Tibial artery (tissue), 4 donors: ENCODE data around the gene CLCA1.

Source experiments
- DNase-seq, 2 donors: peaks; one replicate each; pipeline ENCODE4 v3.0.0-alpha.2; 2019
- H3K27ac ChIP-seq, 2 donors: fragments of 200-600 bp; sonication (generic) in 1 of 2; 1 replicate in 1 of 2; 2 replicates in 1 of 2; pipeline ENCODE4 v1.5.1; 2018 to 2019; ENCODE audit warnings: mild to moderate bottlenecking in 1 of 2
- H3K27me3 ChIP-seq, 2 donors: fragments of 200-600 bp; sonication (generic) in 1 of 2; one replicate each; pipeline versions ENCODE4 v1.5.1 to v1.6.0; 2016 to 2019
- H3K36me3 ChIP-seq, 3 donors: fragments of 200-600 bp; sonication (generic) in 2 of 3; one replicate each; pipeline ENCODE4 v1.5.1; 2016 to 2019; ENCODE audit warnings: mild to moderate bottlenecking in 2 of 3
- H3K4me1 ChIP-seq, 4 donors: fragments of 200-600 bp; sonication (generic) in 2 of 4; 1 replicate in 3 of 4; 2 replicates in 1 of 4; pipeline ENCODE4 v1.5.1; 2016 to 2019
- H3K4me3 ChIP-seq, 2 donors: fragments of 200-600 bp; sonication (generic) in 1 of 2; 1 replicate in 1 of 2; 2 replicates in 1 of 2; pipeline ENCODE4 v1.5.1; 2018 to 2019; ENCODE audit warnings: mild to moderate bottlenecking in 2 of 2
- H3K9me3 ChIP-seq, 3 donors: fragments of 200-600 bp; sonication (generic) in 1 of 3; one replicate each; pipeline ENCODE4 v1.5.1; 2016 to 2019
- intact Hi-C: fragments of 100-400 bp; cut with DNase I; formaldehyde crosslinking; loops from one replicate; pipeline ENCODE4 v1.15.0; 2023; ENCODE audit warnings: low total_unique reads
- TF ChIP-seq, protein P1 (sequence below), 2 experiments: fragments of 200-600 bp in 1 of 2; fragments of 450-650 bp in 1 of 2; IDR thresholded peaks; one replicate each; pipeline ENCODE4 v1.5.1; 2017 to 2019; ENCODE audit warnings: antibody characterized with exemption in 2 of 2, mild to moderate bottlenecking in 1 of 2, moderate library complexity in 1 of 2

Gene CLCA1

DNA sequence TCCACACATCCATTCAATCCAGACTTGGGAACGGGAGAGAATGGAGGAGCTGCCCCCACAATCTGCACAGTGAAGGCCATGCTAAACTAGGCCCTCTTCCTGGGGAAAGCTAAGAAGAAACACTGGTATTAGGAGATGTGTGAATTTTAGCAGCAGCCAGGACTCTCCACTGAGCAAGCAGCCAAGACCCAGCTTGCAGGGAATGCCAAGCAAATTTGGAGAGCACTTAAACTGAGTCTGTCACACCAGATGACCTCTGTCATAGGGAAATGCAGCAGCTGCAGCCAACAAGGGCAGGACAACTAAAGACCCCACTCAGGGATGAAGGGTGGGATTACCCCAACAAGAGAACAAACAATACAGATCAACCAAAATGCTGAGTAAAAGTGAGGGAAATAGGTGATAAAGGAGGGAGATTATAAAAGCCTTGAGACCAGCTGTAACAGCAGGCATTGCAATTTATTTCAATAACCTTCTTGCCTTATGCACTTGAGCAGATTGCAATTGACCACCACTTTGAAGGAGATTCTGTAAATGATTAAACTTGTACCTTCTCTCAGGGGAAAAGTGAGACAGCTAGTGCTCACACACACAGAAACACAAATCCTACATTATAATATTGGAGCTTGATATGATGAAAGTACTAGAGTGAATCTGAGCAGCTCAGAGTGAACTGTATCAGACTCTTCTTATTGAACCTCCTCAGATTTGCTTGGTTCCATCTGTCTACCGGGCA is 2.5 kb upstream of the CLCA1 start:
- H3K4me1 ChIP-seq, result peaks cover 0 to 4% (median 0%) of the 10 kb centered on the region in 4 donors
- intact Hi-C loops, result no loop called here

DNA sequence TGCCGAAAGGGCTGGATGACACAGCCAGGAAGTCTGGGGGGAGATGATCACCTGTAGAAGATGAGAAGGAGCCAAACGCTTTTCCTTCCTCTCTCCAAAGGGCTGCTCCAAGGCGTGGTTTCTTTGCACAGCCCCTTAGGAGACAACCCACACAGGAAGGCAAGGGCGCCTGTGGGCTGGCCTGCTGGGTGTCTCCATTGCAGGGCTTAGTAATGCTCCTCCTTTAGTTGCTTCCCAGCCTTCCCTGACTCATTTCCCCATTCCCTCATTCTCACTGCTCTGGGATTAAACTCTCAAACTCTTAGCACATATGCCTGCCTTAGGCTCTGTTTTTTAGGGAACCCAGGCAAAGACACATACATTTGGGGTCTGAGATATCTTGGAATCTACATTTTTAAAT is 1.7 kb upstream of the CLCA1 start:
- Histone ChIP-seq H3K27ac (no peak overlapping the region), H3K27me3 (no peaks in the 10 kb centered on the region), H3K9me3 (no peaks in the 10 kb centered on the region), H3K36me3 (no peaks in the 10 kb centered on the region), H3K4me3 (no peak overlapping the region), H3K4me1 (peaks cover 0 to 4% (median 0%) of the 10 kb centered on the region in 4 donors)
- intact Hi-C loops, result no loop called here
- TF ChIP-seq, protein P1, sequence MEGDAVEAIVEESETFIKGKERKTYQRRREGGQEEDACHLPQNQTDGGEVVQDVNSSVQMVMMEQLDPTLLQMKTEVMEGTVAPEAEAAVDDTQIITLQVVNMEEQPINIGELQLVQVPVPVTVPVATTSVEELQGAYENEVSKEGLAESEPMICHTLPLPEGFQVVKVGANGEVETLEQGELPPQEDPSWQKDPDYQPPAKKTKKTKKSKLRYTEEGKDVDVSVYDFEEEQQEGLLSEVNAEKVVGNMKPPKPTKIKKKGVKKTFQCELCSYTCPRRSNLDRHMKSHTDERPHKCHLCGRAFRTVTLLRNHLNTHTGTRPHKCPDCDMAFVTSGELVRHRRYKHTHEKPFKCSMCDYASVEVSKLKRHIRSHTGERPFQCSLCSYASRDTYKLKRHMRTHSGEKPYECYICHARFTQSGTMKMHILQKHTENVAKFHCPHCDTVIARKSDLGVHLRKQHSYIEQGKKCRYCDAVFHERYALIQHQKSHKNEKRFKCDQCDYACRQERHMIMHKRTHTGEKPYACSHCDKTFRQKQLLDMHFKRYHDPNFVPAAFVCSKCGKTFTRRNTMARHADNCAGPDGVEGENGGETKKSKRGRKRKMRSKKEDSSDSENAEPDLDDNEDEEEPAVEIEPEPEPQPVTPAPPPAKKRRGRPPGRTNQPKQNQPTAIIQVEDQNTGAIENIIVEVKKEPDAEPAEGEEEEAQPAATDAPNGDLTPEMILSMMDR (IDR thresholded peaks at IDR 0.05), result no peak
- DNase-seq, result no peak

More for the DNA sequence above, 2.5 kb upstream of the CLCA1 start:
- no peaks in the 10 kb centered on the region for H3K27me3 ChIP-seq
- TF ChIP-seq, protein P1 (IDR thresholded peaks at IDR 0.05), result no peak
- H3K4me3 ChIP-seq, result no peak overlapping the region
- no peaks in the 10 kb centered on the region for H3K36me3 ChIP-seq
- H3K27ac ChIP-seq, result no peak overlapping the region
- no peaks in the 10 kb centered on the region for H3K9me3 ChIP-seq
- no peak for DNase-seq

DNA sequence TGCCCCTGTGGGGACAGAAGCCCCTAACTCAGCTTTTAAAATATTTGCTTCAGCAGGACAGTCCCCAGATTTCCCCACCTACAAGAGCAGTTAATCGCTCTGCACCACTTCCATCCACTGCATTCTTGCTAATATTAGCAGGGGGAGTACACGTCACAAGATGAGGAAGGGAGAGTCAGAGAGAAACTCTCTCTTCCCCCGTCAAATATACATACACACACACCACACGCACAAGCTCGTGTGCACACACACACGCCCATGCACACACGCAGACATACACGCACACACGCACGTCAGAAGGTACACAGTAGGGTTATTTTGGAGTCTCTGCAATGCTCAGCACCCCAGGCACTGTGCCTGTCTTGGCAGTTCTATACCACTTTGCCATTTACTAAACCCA is 2.1 kb downstream of the CLCA1 start:
- TF ChIP-seq, protein P1 (IDR thresholded peaks at IDR 0.05), result no peak
- no peak overlapping the region for H3K27ac ChIP-seq
- H3K27me3 ChIP-seq, result no peaks in the 10 kb centered on the region
- DNase-seq, result no peak
- intact Hi-C loops, result no loop called here
- H3K4me1 ChIP-seq, result peaks cover 0 to 4% (median 0%) of the 10 kb centered on the region in 4 donors
- H3K9me3 ChIP-seq, result no peaks in the 10 kb centered on the region
- H3K36me3 ChIP-seq, result no peaks in the 10 kb centered on the region
- no peak overlapping the region for H3K4me3 ChIP-seq

DNA sequence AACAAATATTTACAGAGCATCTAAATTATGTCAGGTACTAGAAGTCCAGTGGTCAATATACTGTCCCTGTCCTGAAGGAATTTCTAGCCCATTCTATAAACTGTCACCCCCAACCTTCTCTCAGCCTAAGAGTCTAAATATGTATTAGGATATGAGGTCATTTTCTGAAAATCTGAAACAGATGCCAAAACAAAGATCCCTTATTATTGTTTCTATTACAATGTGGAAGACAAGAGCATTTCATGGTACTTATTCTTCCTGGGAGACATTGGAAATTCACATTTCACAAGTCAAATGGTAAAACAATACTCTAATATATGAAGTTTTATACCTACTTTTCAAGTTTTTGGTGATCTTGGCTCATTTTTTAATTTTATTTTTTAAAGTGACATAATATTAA is 2.6 kb downstream of the CLCA1 start:
- H3K4me3 ChIP-seq, result no peak overlapping the region
- H3K27ac ChIP-seq, result no peak overlapping the region
- no peaks in the 10 kb centered on the region for H3K27me3 ChIP-seq
- no peak for DNase-seq
- peaks cover 0 to 4% (median 0%) of the 10 kb centered on the region in 4 donors for H3K4me1 ChIP-seq
- no peaks in the 10 kb centered on the region for H3K36me3 ChIP-seq
- H3K9me3 ChIP-seq, result no peaks in the 10 kb centered on the region
- TF ChIP-seq, protein P1 (IDR thresholded peaks at IDR 0.05), result no peak
- intact Hi-C loops, result no loop called here

DNA sequence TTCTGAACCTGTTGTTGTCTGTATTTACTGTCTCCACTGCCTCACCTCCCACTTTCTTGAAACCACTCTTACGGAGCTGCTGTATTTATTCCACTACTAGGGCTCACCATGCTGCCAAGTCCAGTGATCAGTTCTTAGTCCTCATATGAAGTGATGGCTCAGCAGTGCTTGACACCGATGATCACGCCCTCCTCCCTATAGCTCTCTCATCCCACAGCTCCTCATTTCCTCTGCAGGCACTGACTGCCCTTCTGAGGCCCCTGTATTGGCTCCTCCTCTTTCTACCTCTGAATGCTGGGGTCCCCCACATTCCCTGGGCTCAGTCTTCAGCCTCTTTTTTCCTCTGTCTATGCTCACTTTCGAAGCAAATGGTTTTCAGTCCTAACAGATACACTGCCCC is 3.4 kb downstream of the CLCA1 start:
- no peaks in the 10 kb centered on the region for H3K27me3 ChIP-seq
- H3K9me3 ChIP-seq, result no peaks in the 10 kb centered on the region
- H3K4me1 ChIP-seq, result peaks cover 0 to 4% (median 0%) of the 10 kb centered on the region in 4 donors
- TF ChIP-seq, protein P1 (IDR thresholded peaks at IDR 0.05), result no peak
- intact Hi-C loops, result no loop called here
- no peaks in the 10 kb centered on the region for H3K36me3 ChIP-seq
- H3K27ac ChIP-seq, result no peak overlapping the region
- no peak for DNase-seq
- no peak overlapping the region for H3K4me3 ChIP-seq
